ENCODE results near the gene OR5M3.

Gene OR5M3

DNA sequence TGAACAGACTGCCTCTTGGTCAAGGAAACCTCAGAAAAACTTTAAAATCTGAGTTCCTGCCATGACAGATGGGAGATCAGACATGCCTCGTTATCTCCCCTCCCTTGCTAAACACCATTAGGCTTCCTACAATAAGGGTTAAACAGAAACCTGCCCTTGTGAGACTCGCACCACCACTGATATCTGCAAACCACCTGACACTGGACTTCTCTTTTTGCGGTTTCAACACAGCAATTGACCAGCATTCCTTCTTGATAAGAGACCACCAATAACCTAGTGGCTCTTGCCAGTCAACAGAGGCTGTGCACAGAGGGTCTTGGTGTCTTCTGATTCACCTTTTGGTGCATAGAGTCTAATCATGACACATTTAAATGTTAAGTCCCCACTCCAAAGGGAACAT is 13.6 kb upstream of the OR5M3 start:
- ChIA-PET POLR2A (ENCODE audit: low non-redundant PET) (no interaction called here), CTCF (no interaction called here)
- DNase-seq (ENCODE audit: low spot score), result no peak
- H3K27ac ChIP-seq, result no peak overlapping the region
- TF ChIP-seq, protein P1, sequence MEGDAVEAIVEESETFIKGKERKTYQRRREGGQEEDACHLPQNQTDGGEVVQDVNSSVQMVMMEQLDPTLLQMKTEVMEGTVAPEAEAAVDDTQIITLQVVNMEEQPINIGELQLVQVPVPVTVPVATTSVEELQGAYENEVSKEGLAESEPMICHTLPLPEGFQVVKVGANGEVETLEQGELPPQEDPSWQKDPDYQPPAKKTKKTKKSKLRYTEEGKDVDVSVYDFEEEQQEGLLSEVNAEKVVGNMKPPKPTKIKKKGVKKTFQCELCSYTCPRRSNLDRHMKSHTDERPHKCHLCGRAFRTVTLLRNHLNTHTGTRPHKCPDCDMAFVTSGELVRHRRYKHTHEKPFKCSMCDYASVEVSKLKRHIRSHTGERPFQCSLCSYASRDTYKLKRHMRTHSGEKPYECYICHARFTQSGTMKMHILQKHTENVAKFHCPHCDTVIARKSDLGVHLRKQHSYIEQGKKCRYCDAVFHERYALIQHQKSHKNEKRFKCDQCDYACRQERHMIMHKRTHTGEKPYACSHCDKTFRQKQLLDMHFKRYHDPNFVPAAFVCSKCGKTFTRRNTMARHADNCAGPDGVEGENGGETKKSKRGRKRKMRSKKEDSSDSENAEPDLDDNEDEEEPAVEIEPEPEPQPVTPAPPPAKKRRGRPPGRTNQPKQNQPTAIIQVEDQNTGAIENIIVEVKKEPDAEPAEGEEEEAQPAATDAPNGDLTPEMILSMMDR (conservative IDR thresholded peaks at IDR 0.05; ENCODE audit: low read depth), result no peak

DNA sequence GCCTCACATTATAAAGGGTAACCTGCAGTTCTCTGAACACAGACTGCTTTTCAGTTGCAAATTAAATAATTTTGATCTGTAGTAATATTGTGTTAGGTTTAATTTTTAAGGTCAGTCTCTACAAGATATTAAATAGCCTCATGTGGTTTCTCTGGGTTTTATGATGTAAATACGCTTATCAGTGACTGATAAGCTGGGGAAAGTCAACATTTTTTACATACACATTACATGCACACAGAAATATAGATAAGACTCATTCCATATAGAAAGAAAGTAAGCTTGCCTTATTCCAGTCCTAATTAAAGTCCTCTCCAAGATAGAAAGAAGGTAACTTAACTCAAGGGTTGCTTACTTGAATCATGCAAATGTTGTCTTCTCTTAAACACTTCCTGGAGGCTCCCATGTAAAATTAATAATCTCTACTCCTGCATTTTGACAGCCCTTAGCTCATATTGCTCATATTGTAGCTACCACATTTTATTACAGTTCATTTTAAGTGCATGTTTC is 1.6 kb upstream of the OR5M3 start:
- no peak for DNase-seq (ENCODE audit: low spot score)
- POLR2A ChIA-PET (ENCODE audit: low non-redundant PET), result no interaction called here
- H3K27ac ChIP-seq, result no peak overlapping the region
- CTCF ChIA-PET, result interaction anchor here (0.6 kb wide), 1 partner anchor 215 kb away, joined by 4 read pairs; no protein-coding TSS in a partner anchor
- TF ChIP-seq, protein P1 (conservative IDR thresholded peaks at IDR 0.05; ENCODE audit: low read depth), result no peak

DNA sequence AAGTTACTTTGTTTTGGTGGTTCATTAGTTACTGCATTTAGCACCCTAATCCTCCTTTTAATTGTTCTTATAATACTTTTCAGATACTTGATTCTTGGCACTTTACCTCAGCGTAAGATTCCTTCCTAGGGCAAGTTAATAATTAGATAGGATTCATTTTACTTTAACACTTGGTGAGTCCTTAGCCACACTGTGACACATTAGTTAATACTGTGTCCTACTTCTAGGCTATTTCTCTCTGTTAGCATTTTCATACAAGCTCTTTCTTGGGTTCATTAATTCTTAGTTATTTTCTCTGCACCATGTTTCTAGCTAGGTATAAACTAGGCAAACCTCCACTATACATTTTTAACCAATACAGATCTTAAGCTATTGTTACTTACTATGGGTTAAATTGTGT is 16.1 kb downstream of the OR5M3 start:
- TF ChIP-seq, protein P1 (conservative IDR thresholded peaks at IDR 0.05; ENCODE audit: low read depth), result no peak
- DNase-seq (ENCODE audit: low spot score), result no peak
- ChIA-PET CTCF (no interaction called here), POLR2A (ENCODE audit: low non-redundant PET) (no interaction called here)
- no peak overlapping the region for H3K27ac ChIP-seq

DNA sequence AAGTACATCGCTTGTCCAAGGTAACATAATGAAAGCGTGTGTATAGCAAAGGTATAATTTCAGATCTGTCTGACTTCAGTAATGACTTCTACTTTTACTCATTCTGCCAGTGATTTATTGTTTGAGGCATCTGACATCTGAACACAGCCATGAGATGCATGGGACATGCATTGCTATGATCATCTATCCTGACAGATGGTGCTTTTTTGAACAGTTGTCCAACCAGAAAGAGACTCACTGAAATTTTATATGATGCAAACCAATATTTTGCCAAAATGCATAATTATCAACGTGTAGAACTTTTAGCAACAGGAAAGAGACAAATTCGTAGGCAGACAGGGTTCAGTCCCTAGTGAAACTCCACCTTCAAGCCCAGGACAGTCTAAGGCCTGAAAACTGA is 19.6 kb downstream of the OR5M3 start:
- no peak for DNase-seq (ENCODE audit: low spot score)
- TF ChIP-seq, protein P1 (conservative IDR thresholded peaks at IDR 0.05; ENCODE audit: low read depth), result no peak
- CTCF ChIA-PET, result no interaction called here
- POLR2A ChIA-PET (ENCODE audit: low non-redundant PET), result no interaction called here
- no peak overlapping the region for H3K27ac ChIP-seq

Measured in RWPE1 (cell line).